Right lung (tissue), 5 donors: ENCODE results near the gene EML4. TPM values are rescaled to one million over a fixed set of nuclear protein-coding genes. Genes with fewer than 3 reads are reported as not detected.
"Not testable (repeated sequence)": the region's sequence is repeated elsewhere in the genome, so short reads cannot be mapped to it uniquely, and the experiment has no call there.

Experiments used
- DNase-seq, 2 donors: peaks; one replicate each; pipeline ENCODE4 v3.0.0-alpha.2; 2013
- polyA plus RNA-seq, 5 donors: library from polyadenylated mRNA; unstranded; fragments of 120-200 nt; gene quantifications; one replicate each; pipeline versions ENCODE4 v1.2.1 to v1.2.3, GENCODE V29; 2013; ENCODE audit warnings: inconsistent platforms in 1 of 5, low replicate concordance in 1 of 5; ENCODE audit not compliant: insufficient read length in 5 of 5, insufficient read depth in 1 of 5

Gene EML4
- polyA plus RNA-seq, 5 donors: 57.9 to 109 (median 100) TPM

DNA sequence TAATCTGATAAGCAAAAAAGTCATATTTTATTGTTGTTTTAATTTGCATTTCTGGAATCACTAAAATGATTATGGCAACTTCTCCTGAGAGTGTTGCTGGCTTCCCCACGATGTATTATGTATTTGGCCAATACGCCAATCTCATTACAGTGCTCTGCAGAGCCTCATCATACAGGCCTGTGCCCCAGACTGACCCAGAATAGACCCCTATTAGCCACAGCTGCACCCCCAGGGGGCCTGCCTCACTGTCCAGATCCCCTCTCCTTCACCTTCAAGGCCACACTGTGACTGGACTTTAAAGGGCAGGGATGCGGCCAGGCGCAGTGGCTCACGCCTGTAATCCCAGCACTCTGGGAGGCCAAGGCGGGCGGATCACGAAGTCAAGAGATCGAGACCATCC, 209.3 kb downstream of the EML4 start:
- DNase-seq: no peak

DNA sequence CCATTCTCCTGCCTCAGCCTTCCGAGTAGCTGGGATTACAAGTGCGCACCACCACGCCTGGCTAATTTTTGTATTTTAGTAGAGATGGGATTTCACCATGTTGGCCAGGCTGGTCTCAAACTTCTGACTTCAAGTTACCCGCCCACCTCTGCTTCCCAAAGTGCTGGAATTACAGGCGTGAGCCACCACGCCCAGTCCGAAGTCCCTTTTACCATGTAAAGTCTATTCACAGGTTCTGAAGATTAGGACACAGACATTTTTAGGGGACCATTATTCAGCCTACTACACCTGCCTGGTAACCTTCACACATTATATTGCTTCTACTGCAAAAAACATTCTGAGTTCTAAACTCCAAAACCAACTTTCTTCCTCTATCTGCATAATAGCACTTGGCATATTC, 210.9 kb downstream of the EML4 start:
- DNase-seq: not testable (repeated sequence)

DNA sequence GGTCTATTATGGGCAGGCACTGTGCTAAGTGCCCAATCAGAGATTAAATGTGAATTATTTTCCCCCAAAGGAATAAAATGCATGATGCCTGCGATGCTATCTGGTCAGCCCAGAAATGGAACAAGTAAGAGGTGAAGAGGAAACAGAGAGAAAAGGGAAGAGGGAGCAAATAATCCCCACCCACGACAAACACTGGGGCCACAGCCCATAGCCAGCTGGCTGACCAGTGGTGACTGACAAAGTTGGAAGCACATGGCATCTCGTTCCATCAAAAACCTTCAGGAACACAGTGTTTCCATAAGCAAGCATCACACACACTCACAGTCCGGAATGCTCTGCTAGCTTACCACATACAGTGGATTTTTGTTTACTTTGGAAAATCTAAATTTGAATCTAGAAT, 213.0 kb downstream of the EML4 start:
- DNase-seq: no peak

Other genes starting within 250 kb of the EML4 start
- gene PKDCC, start 121.3 kb upstream of the EML4 start, polyA plus RNA-seq: 100 to 1,000 TPM in 4 of 5 donors, 10 to 100 TPM in 1; 97.6 to 188 (median 122) TPM
- gene COX7A2L, start 191.9 kb downstream of the EML4 start, polyA plus RNA-seq: 100 to 1,000 TPM; 175 to 200 (median 186) TPM